ENCODE data around the gene FZD4. TPM values are rescaled to one million over a fixed set of nuclear protein-coding genes. Genes with fewer than 3 reads are reported as not detected.
A peak's percentile ranks its signal among the peaks of the same experiment; 100 is the strongest.

FZD4 gene
- total RNA-seq, 1 donor from 2014 or later = 6.6 TPM

DNA sequence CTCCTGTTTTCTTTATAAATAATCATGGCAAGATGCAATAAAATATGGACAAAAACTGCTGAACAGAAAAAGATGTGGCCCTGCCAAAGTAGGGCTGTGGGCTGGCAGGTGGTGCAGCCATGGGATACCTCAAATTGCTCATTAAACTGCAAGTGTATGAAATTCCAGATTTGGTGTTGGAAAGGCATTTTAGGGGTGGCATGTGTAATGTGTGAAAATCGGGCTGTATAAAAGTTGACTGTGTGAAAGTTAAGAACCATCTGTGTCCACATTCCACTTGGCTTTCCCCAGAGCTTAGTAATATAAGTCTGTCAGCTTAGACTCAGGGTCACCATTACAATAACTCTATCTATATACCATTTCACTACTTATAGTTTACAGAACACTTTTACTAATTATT, 34.8 kb upstream of the FZD4 start:
- Mint-ChIP-seq H3K27ac (ENCODE audit: unreplicated experiment) (peak overlapping the region; percentile 63), H3K4me3 (ENCODE audit: unreplicated experiment) (no peak overlapping the region), H3K27me3 (ENCODE audit: low read depth) (no peaks in the 10 kb centered on the region), H3K9me3 (ENCODE audit: low read depth) (no peaks in the 10 kb centered on the region), H3K36me3 (ENCODE audit: low read depth) (no peaks in the 10 kb centered on the region), H3K4me1 (ENCODE audit: low read depth) (peaks cover 29% of the 10 kb centered on the region)
- no peak for DNase-seq (ENCODE audit: low spot score)
- TF ChIP-seq, protein P1, sequence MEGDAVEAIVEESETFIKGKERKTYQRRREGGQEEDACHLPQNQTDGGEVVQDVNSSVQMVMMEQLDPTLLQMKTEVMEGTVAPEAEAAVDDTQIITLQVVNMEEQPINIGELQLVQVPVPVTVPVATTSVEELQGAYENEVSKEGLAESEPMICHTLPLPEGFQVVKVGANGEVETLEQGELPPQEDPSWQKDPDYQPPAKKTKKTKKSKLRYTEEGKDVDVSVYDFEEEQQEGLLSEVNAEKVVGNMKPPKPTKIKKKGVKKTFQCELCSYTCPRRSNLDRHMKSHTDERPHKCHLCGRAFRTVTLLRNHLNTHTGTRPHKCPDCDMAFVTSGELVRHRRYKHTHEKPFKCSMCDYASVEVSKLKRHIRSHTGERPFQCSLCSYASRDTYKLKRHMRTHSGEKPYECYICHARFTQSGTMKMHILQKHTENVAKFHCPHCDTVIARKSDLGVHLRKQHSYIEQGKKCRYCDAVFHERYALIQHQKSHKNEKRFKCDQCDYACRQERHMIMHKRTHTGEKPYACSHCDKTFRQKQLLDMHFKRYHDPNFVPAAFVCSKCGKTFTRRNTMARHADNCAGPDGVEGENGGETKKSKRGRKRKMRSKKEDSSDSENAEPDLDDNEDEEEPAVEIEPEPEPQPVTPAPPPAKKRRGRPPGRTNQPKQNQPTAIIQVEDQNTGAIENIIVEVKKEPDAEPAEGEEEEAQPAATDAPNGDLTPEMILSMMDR (IDR thresholded peaks at IDR 0.05) = no peak

DNA sequence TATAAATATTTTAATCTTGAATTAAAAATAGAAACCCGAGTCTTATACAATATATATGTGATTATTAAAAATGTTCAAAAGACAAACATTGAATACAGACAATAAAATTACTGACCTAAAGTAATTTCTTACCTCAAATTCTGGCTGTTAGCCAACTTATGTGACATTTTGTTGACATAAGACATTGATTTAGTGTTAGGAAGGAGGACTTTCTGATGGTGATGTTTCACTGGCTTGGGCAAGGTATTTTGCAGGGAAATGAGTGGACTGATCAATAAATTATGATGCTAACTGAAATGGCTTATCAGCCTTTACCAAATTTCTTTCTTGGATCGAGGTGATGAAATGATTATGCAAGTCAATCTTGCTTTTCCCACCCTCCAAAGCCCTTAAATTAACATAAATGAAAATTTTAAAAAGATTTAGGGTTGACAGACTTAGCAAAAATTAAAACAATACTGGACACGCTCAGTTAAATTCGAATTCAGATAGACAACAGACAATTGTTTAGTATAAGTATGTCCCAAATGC, 33.2 kb upstream of the FZD4 start:
- no peaks in the 10 kb centered on the region for H3K9me3 Mint-ChIP-seq (ENCODE audit: low read depth)
- H3K36me3 Mint-ChIP-seq (ENCODE audit: low read depth) = no peaks in the 10 kb centered on the region
- no peak overlapping the region for H3K27ac Mint-ChIP-seq (ENCODE audit: unreplicated experiment)
- peaks cover 29% of the 10 kb centered on the region for H3K4me1 Mint-ChIP-seq (ENCODE audit: low read depth)
- no peaks in the 10 kb centered on the region for H3K27me3 Mint-ChIP-seq (ENCODE audit: low read depth)
- no peak overlapping the region for H3K4me3 Mint-ChIP-seq (ENCODE audit: unreplicated experiment)
- TF ChIP-seq, protein P1 (IDR thresholded peaks at IDR 0.05) = no peak
- DNase-seq (ENCODE audit: low spot score) = no peak

GRCh38 chr11:86987679-86988078, 32.5 kb upstream of the FZD4 start:
- Mint-ChIP-seq H3K9me3 (ENCODE audit: low read depth) (no peaks in the 10 kb centered on the region), H3K27me3 (ENCODE audit: low read depth) (no peaks in the 10 kb centered on the region), H3K36me3 (ENCODE audit: low read depth) (no peaks in the 10 kb centered on the region), H3K4me1 (ENCODE audit: low read depth) (peaks cover 29% of the 10 kb centered on the region), H3K4me3 (ENCODE audit: unreplicated experiment) (no peak overlapping the region), H3K27ac (ENCODE audit: unreplicated experiment) (no peak overlapping the region)
- TF ChIP-seq, protein P1 (IDR thresholded peaks at IDR 0.05) = no peak
- DNase-seq (ENCODE audit: low spot score) = no peak

DNA sequence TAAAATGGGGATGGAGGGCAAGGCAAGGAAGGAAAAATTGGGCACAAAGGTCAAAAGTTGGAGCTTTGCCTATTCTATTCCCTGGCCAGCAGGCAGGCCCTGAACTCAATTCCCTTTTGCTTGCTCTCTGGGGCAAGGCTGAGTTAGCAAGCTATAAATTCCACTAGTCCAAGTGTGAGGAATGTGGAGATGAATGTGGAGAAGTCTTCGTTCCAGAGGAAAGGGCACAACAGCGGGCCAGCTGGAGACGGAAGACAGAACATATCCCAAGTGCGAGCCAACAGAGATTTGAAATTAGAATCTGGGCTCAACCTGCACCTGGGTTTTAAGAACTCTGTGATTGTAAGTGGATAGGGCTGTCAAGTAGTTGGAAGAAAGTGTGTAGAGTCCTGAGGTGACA, 29.5 kb upstream of the FZD4 start:
- no peaks in the 10 kb centered on the region for H3K36me3 Mint-ChIP-seq (ENCODE audit: low read depth)
- no peak for DNase-seq (ENCODE audit: low spot score)
- H3K4me1 Mint-ChIP-seq (ENCODE audit: low read depth) = peaks cover 22% of the 10 kb centered on the region
- H3K9me3 Mint-ChIP-seq (ENCODE audit: low read depth) = no peaks in the 10 kb centered on the region
- TF ChIP-seq, protein P1 (IDR thresholded peaks at IDR 0.05) = no peak
- no peaks in the 10 kb centered on the region for H3K27me3 Mint-ChIP-seq (ENCODE audit: low read depth)
- no peak overlapping the region for H3K27ac Mint-ChIP-seq (ENCODE audit: unreplicated experiment)
- H3K4me3 Mint-ChIP-seq (ENCODE audit: unreplicated experiment) = no peak overlapping the region

GRCh38 chr11:86983021-86983488, 27.9 kb upstream of the FZD4 start:
- no peaks in the 10 kb centered on the region for H3K9me3 Mint-ChIP-seq (ENCODE audit: low read depth)
- H3K27me3 Mint-ChIP-seq (ENCODE audit: low read depth) = no peaks in the 10 kb centered on the region
- no peak for DNase-seq (ENCODE audit: low spot score)
- no peaks in the 10 kb centered on the region for H3K36me3 Mint-ChIP-seq (ENCODE audit: low read depth)
- peaks cover 18% of the 10 kb centered on the region for H3K4me1 Mint-ChIP-seq (ENCODE audit: low read depth)
- H3K4me3 Mint-ChIP-seq (ENCODE audit: unreplicated experiment) = no peak overlapping the region
- H3K27ac Mint-ChIP-seq (ENCODE audit: unreplicated experiment) = no peak overlapping the region
- TF ChIP-seq, protein P1 (IDR thresholded peaks at IDR 0.05) = no peak
